ENCODE data around the gene GATAD2A. TPM values are rescaled to one million over a fixed set of nuclear protein-coding genes. Genes with fewer than 3 reads are reported as not detected.

Gene GATAD2A
- total and polyA plus RNA-seq, 4 donors: 7.1 to 23.7 (median 18.2) TPM

DNA sequence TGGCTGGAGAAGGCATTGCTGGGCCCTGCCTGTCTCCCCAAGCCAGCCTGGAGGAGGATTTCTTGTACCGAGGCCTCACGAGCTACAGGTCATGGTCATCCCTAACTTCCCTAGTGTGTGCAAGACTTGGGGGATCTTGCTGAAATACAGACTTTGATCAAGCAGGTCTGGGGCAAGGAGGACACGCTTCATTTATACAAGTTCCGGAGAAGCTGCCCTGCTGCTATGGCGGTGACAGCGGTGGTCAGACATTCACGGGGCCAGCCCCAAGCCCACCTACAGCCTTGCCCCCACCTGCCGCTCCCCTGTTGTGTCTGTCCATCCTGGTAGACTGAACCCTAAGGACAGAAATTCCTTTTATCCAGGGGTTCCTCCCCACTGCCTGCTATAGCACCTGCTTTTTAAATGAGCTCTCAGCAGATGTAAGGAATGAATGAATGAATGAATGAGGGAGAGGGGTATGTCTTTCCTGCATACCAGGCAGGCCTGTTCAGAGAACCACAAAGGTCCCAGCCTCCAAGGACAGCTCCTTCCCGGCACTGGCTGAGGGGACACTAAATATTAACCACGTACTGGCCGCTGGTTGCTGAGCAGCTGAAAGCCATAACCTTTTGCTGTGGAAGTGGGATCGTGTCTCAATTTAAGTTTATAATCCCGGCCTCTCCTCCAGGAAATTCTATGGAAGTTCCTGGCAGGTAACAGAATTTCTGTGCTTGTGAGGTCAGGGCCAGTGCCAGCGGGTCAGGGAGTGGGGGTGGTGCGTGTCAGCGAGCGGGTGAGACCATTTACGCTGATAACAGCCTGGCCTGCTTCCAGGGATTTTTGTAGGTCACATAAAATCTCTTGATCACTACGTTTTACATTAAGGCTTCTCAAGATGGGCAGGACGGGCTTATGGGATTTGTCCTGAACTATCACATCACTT, 82.7 kb downstream of the GATAD2A start:
- H3K4me3 ChIP-seq (ENCODE audit: low read depth in 1 of 3, low read length in 3 of 3): no peak overlapping the region

GRCh38 chr19:19488875-19489690, 83.6 kb downstream of the GATAD2A start:
- WGBS: 34% methylated on average over 14 of the region's 14 CpGs
- Histone ChIP-seq H3K36me3 (ENCODE audit: control insufficient read depth in 4 of 4, insufficient read depth in 3 of 4, low read depth in 1 of 4, low read length in 3 of 4) (peaks cover 2 to 11% (median 8%) of the 10 kb centered on the region in 4 donors), H3K9me3 (ENCODE audit: control insufficient read depth in 4 of 4, low read length in 3 of 4) (no peaks in the 10 kb centered on the region), H3K4me1 (ENCODE audit: control insufficient read depth in 4 of 4, insufficient read depth in 4 of 4, low read length in 3 of 4) (peaks cover 14 to 56% (median 41%) of the 10 kb centered on the region in 4 donors), H3K27ac (ENCODE audit: low read depth in 1 of 2, low read length in 2 of 2) (peak overlapping the region; percentile 85 to 87), H3K9ac (ENCODE audit: low read depth in 1 of 2, low read length in 2 of 2) (peak overlapping the region in 1 of 2 donors; percentile 63), H3K4me3 (ENCODE audit: low read depth in 1 of 3, low read length in 3 of 3) (no peak overlapping the region), H3K27me3 (ENCODE audit: control insufficient read depth in 4 of 4, insufficient read depth in 4 of 4, low read length in 3 of 4) (no peaks in the 10 kb centered on the region)
- peak; percentile 79 for DNase-seq (ENCODE audit: low spot score)
- peak in 1 of 2 donors; percentile 65 for TF ChIP-seq RXRA (IDR thresholded peaks at IDR 0.05)
- peak; percentile 33 for TF ChIP-seq SP1 (IDR thresholded peaks at IDR 0.05)
- peak in 1 of 2 donors; percentile 87 for TF ChIP-seq GABPA (IDR thresholded peaks at IDR 0.05 in 1 of 2, conservative IDR thresholded peaks at IDR 0.05 in 1 of 2)
- TF ChIP-seq, protein P1, sequence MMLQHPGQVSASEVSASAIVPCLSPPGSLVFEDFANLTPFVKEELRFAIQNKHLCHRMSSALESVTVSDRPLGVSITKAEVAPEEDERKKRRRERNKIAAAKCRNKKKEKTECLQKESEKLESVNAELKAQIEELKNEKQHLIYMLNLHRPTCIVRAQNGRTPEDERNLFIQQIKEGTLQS (IDR thresholded peaks at IDR 0.05): peak; percentile 78
- peak; percentile 10 to 20 for TF ChIP-seq HNF4A (conservative IDR thresholded peaks at IDR 0.05)
- TF ChIP-seq JUND (IDR thresholded peaks at IDR 0.05): peak; percentile 86 to 89
- no peak for TF ChIP-seq HNF4G (IDR thresholded peaks at IDR 0.05)
- TF ChIP-seq YY1 (IDR thresholded peaks at IDR 0.05): peak; percentile 99
- TF ChIP-seq FOXA2 (IDR thresholded peaks at IDR 0.05): no peak
- peak in 1 of 2 donors; percentile 25 for TF ChIP-seq EGR1 (IDR thresholded peaks at IDR 0.05; ENCODE audit: low read depth in 2 of 2)
- TF ChIP-seq RAD21 (IDR thresholded peaks at IDR 0.05): peak in 1 of 2 donors; percentile 28
- no peak for TF ChIP-seq NR2F2 (IDR thresholded peaks at IDR 0.05)
- TF ChIP-seq, protein P2, sequence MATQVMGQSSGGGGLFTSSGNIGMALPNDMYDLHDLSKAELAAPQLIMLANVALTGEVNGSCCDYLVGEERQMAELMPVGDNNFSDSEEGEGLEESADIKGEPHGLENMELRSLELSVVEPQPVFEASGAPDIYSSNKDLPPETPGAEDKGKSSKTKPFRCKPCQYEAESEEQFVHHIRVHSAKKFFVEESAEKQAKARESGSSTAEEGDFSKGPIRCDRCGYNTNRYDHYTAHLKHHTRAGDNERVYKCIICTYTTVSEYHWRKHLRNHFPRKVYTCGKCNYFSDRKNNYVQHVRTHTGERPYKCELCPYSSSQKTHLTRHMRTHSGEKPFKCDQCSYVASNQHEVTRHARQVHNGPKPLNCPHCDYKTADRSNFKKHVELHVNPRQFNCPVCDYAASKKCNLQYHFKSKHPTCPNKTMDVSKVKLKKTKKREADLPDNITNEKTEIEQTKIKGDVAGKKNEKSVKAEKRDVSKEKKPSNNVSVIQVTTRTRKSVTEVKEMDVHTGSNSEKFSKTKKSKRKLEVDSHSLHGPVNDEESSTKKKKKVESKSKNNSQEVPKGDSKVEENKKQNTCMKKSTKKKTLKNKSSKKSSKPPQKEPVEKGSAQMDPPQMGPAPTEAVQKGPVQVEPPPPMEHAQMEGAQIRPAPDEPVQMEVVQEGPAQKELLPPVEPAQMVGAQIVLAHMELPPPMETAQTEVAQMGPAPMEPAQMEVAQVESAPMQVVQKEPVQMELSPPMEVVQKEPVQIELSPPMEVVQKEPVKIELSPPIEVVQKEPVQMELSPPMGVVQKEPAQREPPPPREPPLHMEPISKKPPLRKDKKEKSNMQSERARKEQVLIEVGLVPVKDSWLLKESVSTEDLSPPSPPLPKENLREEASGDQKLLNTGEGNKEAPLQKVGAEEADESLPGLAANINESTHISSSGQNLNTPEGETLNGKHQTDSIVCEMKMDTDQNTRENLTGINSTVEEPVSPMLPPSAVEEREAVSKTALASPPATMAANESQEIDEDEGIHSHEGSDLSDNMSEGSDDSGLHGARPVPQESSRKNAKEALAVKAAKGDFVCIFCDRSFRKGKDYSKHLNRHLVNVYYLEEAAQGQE (IDR thresholded peaks at IDR 0.05): peak; percentile 19

More for the DNA sequence above, 82.7 kb downstream of the GATAD2A start:
- DNase-seq (ENCODE audit: low spot score): peak; percentile 70
- TF ChIP-seq FOXA1 (IDR thresholded peaks at IDR 0.05) (no peak), RAD21 (IDR thresholded peaks at IDR 0.05) (peak in 1 of 2 donors; percentile 31), SP1 (IDR thresholded peaks at IDR 0.05) (peak; percentile 40), GABPA (IDR thresholded peaks at IDR 0.05 in 1 of 2, conservative IDR thresholded peaks at IDR 0.05 in 1 of 2) (no peak), HNF4G (IDR thresholded peaks at IDR 0.05) (no peak), NR2F2 (IDR thresholded peaks at IDR 0.05) (peak; percentile 71), EGR1 (IDR thresholded peaks at IDR 0.05; ENCODE audit: low read depth in 2 of 2) (no peak), HNF4A (conservative IDR thresholded peaks at IDR 0.05) (no peak), JUND (IDR thresholded peaks at IDR 0.05) (no peak), YY1 (IDR thresholded peaks at IDR 0.05) (no peak), RXRA (IDR thresholded peaks at IDR 0.05) (peak; percentile 72 to 85)
- TF ChIP-seq, protein P3, sequence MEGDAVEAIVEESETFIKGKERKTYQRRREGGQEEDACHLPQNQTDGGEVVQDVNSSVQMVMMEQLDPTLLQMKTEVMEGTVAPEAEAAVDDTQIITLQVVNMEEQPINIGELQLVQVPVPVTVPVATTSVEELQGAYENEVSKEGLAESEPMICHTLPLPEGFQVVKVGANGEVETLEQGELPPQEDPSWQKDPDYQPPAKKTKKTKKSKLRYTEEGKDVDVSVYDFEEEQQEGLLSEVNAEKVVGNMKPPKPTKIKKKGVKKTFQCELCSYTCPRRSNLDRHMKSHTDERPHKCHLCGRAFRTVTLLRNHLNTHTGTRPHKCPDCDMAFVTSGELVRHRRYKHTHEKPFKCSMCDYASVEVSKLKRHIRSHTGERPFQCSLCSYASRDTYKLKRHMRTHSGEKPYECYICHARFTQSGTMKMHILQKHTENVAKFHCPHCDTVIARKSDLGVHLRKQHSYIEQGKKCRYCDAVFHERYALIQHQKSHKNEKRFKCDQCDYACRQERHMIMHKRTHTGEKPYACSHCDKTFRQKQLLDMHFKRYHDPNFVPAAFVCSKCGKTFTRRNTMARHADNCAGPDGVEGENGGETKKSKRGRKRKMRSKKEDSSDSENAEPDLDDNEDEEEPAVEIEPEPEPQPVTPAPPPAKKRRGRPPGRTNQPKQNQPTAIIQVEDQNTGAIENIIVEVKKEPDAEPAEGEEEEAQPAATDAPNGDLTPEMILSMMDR (IDR thresholded peaks at IDR 0.05; ENCODE audit: low read depth, low read length, missing input control): no peak
- TF ChIP-seq, protein P4, sequence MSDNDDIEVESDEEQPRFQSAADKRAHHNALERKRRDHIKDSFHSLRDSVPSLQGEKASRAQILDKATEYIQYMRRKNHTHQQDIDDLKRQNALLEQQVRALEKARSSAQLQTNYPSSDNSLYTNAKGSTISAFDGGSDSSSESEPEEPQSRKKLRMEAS (IDR thresholded peaks at IDR 0.05): no peak
- TF ChIP-seq, protein P1 (IDR thresholded peaks at IDR 0.05): no peak
- Histone ChIP-seq H3K4me1 (ENCODE audit: control insufficient read depth in 4 of 4, insufficient read depth in 4 of 4, low read length in 3 of 4) (peaks cover 14 to 52% (median 37%) of the 10 kb centered on the region in 4 donors), H3K9me3 (ENCODE audit: control insufficient read depth in 4 of 4, low read length in 3 of 4) (no peaks in the 10 kb centered on the region), H3K36me3 (ENCODE audit: control insufficient read depth in 4 of 4, insufficient read depth in 3 of 4, low read depth in 1 of 4, low read length in 3 of 4) (peaks cover 2 to 11% (median 6%) of the 10 kb centered on the region in 4 donors), H3K9ac (ENCODE audit: low read depth in 1 of 2, low read length in 2 of 2) (peak overlapping the region in 1 of 2 donors; percentile 54), H3K27me3 (ENCODE audit: control insufficient read depth in 4 of 4, insufficient read depth in 4 of 4, low read length in 3 of 4) (no peaks in the 10 kb centered on the region), H3K27ac (ENCODE audit: low read depth in 1 of 2, low read length in 2 of 2) (peak overlapping the region; percentile 85 to 87)
- WGBS: 44% methylated on average over 20 of the region's 20 CpGs
